Measurements from ENCODE around the gene CEP290.

- TF ChIP-seq CTCF (IDR thresholded peaks at IDR 0.05) (no peak), POLR2A (IDR thresholded peaks at IDR 0.05) (no peak)
These were observed 45.7 kb upstream of the CEP290 start for GRCh38 chr12:88187571-88187970.
